Activated CD8-positive, alpha-beta memory T cell treated with anti-CD3 and anti-CD28 coated beads for 48 hours (primary cell): Measurements from ENCODE around the gene PPP1R14C.
"Not testable (repeated sequence)": the region's sequence is repeated elsewhere in the genome, so short reads cannot be mapped to it uniquely, and the experiment has no call there.

Experiments
- DNase-seq, 3 experiments: peaks; one replicate each; pipeline ENCODE4 v3.0.0-alpha.2; 2020; ENCODE audit warnings: low read depth in 2 of 3, low spot score in 2 of 3

The PPP1R14C gene

DNA sequence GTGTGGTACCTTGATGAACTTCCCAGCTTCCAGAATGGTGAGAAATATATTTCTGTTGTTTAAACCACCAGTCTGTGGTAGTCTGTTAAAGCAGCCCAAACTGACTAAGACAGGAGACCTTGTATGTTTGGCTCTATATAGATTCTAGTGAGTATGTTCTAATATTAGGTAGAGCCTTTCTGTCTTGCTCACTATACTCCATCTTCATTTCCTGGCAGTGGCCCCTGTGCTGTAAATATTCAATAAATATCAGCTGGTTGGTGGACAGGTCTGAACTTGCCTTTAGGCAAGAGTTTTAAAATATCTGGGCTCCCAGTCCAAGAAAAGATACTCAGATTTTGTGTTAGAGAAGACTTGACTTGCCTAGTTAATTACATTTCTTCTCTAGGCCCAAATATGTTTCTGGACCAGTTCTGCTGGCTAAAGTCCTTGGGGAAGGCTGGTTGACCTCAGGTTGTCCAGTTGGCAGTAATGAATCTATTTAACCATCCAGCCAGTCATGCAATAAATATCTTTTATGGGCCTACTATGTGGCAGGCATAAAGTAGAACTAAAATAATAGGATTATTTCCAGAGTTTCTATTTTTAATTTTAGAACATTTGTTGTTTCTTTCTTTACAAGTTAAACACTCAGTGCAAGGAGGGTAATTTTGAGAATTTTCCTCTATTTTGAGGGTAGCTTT is 22.3 kb downstream of the PPP1R14C start:
- DNase-seq: no peak

DNA sequence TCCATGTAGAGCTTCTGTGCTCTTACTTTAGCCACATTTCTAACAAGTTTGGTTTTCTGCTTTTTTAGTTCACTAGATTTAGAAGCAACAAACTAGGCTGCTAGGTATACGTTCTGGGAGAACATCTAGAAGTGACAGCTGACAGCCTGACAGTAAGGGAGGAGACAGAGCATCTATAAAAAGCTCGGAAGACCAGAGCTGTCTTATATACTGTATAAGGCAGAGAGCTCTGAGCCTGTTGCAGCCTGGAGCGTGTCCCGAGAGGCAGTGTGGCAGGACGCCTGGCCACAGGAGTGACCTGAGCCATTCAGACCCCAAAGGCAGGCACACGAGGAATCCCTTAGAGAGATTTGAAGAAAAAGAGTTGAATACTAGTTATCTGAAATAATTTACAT is 24.6 kb downstream of the PPP1R14C start:
- no peak for DNase-seq

DNA sequence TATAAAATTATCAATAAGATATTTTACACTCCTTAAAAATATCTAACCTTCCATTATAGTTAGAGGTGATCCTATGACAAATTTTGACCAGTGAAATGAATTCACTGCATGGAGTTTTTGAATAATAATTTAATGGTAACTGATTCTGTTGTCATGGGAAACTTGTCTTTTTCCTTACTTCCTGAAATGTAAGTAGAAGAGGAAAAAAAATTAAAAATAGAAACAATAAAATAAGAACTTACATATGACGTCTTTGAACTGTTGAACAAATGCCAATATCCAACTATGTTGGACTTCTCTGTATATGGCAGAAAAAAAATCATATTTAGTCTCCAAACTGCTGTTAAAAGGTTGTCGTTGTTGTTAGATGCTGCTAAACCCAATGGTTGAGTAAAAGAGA is 26.3 kb downstream of the PPP1R14C start:
- DNase-seq: no peak

DNA sequence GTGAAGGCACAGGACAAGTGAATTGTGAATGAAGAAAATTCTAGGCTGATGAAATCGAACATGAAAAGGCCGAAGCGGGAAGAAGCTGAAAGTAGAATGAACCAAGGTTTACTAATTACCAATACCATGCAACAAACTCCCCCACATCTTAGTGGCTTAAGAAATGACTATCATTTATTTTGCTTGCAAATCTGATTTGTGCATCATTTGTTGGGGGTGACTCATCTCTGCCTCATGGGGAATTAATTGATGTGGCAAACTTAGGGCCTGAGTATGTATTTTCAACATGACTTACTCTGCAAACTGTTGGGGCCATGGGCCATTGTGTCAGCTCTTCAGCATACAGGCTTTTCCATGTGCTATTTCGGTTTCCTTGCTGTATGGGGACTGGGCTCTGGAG is 26.8 kb downstream of the PPP1R14C start:
- DNase-seq: peak in 1 of 3 experiments; percentile 14

DNA sequence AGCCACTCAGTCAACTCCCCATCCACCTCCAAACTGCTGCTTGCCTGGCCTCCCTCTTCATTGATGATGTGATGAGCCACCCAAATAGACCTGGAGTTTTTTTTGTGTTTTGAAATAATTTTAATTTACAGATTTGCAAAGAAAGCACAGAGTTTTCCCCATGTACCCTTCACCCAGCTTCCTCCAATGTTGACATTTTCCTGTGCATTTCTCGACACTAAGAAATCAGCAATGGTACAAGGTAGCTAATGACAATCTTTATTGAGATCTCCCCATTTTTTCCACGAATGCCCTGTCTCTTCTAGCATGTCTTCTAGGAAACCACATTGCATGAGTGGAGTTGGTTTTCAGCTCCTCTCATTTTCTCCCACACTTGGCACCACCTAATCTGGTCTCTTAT is 30.1 kb downstream of the PPP1R14C start:
- DNase-seq: no peak

DNA sequence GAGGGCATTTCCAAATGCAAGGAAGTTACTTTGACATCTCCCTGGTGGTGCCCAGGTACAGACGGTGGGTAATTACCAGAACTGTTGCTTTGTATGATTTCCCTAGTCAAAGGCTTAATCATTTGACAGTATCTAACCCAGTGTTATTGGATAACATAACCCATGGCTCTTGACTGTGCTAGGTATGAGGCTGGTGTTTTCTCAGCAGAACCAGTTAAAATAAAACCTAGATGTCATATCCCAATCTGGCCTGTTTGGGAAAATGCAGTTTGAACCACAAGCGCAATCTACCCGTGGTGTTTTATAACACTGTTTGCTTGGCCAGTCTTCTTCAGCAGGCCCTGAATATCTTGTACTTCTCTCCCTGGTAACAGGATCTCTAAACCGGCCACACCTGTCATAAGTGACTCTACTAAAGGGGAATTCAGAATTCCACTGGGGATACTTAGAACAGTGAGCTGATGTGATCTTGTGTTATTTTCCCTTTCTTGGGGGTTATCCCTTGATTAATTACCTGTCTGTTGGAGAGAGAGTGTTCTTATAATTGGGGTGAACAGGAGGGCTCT is 32.8 kb downstream of the PPP1R14C start:
- no peak for DNase-seq

DNA sequence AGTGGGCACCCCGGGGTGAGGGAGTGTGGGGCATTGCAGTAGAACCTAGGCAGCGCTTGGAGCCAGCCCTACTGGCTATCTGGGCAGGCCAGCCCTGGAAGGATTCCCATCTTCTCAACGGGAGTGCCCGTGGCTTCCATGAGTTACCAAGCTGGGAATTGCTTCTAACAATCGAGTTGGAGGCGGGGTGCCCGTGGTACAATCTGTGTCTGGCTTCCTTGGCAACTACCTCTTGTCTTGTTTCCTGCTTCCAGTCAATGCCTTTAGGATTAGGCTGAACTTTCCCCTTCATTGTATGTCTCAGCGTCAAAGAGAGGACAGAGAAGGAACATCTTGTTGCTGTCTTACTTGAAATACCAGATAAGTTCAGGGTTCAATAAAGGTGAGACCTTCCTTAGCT is 33.3 kb downstream of the PPP1R14C start:
- DNase-seq: no peak

DNA sequence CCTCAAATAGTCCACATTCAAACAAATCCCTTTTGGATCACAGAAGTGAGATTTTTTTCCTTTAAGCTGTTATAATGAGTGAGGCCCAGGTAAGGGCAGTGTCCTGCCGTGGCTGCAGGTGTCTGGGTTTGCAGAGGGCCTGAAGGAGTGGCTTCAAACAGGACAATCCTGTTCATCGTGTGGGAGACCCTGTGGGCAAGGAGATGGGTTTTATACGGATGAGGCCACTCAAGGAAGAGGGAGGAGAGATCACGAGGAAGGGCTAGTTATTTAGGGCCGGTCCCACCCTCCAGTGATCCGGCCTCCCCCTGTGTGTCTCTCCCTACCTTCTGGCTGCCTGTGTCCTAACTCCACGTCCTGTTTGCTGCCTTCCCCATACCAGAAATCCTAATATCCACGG is 33.8 kb downstream of the PPP1R14C start:
- DNase-seq: no peak

DNA sequence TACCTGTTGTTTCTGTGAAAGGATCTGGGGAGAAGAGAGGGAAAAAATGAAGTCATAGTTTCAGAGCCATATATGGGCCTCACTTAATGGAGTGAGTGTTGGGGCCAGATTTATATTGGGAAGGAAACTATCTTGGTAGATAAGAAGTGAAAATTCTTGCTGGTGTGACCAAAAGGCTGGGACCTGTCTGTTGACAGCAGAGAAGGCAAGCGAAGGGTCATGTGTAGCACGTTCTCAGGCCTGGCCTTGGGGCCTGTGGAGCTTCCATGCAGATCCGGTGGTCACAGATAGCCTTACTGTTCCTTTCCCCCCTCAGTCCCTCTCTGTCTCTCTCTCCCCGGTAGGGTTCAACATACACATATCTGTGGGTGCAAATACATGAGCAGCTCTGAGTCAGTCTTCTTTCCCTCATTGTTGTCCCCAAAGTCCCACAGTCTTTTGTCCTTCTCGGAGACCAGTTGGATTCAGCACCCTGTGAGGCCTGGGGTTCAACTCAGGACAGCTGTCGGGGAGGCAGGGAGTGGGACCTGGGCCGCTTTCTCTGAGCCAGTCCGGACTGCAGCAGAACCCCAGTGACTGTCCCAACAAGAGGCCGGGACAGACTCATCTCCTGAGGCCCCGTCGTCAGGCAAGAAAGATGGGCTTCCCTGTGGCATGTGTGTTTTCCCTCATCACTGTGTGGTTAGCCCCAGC is 34.6 kb downstream of the PPP1R14C start:
- DNase-seq: no peak

DNA sequence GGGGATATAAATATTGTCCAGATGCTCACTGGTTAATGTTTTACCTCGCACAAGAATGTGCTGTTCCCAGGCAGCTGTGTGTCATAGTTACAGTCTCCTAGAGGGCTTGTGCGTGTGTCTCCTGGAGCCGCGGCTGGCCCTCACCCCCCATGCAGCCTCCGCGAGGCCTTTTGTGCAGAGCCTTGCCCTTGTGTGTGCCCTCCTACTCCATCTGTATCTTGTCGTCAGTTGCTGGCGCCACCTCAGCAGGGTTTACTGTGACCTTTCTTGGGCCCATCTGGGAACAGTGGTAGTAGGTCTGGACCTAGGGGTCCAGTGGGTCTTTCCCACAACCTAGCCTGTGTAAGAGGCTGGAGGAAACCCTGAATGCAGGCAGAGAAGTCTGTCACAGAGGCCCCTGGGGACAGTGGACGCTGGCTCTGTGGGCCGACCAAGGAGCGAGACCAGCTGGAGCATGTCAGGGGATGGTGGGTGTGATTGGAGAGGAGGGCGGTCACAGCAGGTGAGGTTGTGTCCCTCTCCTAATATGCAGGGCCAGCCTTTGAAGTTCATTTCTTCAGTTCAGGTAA is 35.2 kb downstream of the PPP1R14C start:
- DNase-seq: no peak

DNA sequence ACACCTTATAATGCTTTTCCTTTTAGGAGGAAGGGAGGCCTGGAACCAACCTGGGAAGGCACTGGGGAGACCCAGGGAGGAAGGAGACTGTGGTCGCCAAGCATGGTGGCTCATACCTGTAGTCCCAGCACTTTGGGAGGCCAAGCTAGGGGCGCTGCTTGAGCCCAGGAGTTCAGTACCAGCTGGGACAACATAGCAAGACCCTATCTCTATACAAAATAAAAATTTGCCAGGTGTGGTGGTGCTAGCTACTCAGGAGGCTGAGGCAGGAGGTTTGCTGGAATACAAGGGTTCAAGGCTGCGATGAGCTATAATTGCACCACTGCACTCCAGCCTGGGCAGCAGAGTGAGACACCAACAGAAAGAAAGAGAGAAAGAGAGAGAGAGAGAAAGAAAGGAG is 36.2 kb downstream of the PPP1R14C start:
- no peak for DNase-seq

DNA sequence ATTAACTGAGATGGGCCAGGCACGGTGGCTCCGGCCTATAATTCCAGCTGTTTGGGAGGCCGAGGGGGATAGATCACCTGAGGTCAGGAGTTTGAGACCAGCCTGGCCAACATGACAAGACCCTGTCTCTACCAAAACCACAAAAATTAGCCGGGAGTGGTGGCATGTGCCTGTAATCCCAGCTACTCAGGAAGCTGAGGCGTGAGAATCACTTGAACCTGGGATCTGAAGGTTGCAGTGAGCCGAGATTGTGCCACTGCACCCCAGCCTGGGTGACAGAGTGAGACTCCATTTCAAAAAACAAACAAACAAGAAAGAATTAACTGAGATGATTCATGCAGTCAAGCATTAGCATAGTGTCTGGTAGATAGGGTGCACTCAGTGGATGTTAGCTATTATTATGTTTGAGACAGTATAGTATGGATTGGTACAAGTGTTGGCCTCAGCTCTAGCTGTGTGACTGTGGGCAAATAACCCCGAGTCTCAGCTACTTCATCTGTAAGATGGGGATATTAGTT is 37.1 kb downstream of the PPP1R14C start:
- not testable (repeated sequence) for DNase-seq

DNA sequence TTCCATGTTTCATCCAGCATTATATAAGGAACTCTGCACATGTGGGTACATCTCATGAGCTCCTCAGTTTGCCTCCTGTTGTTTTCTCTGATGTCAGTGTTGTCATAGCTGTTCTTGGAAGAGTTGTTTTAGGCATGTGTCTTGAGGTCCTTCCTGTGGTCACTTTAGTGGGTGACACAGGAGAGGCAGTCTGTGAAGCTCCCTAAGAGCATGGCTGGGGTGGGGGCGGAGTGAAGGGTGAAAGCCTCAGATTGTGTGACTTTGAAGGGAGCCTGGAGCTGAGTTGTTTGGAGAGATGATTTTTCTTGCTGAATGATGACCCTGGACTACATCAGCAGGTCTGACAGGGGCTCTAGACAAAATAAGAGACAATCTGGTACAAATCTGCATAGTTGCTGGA is 37.7 kb downstream of the PPP1R14C start:
- no peak for DNase-seq

DNA sequence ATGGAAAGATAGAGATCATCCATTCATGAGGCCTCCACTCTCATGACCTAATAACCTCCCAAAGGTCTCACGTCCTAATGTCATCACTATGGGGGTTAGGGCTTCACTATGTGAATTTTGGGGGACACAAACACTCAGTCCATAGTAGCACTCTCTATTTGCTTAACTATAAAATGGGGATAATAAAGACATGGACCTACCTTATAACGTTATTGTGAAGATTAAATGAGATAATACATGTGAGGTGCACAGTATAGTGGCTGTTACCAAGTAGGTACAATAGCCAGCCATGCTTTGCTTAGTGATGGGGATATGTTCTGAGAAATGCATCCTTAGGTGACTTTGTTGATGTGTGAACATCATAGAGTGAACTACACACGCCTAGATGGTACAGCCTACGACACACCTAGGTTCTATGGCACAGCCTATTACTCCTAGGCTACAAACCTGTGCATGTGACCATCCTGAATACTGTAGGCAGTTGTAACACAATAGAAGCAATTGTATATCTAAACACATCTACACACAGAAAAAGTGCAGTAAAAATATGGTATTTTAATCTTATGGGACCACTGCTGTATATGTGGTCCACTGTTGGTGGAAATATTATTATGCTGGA is 39.7 kb downstream of the PPP1R14C start:
- DNase-seq: no peak

DNA sequence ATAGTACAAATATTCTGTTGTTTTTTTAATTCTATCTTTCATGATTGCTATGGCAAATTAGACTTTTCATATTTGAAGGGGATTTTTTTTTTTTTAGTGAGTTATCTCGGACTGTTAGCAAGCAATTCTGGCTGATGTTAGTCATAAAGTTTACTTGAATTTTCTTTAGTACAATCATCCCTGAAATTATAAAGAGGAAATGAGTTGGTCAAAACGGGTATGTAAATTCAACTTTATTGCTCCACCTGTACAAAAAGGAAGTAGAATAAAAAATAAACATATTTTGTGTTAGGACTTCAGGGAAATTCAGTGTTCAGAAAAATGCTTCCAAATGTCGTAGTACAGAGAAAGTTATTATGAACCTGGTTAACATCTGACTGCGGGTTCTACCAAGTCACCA is 40.3 kb downstream of the PPP1R14C start:
- DNase-seq: no peak

DNA sequence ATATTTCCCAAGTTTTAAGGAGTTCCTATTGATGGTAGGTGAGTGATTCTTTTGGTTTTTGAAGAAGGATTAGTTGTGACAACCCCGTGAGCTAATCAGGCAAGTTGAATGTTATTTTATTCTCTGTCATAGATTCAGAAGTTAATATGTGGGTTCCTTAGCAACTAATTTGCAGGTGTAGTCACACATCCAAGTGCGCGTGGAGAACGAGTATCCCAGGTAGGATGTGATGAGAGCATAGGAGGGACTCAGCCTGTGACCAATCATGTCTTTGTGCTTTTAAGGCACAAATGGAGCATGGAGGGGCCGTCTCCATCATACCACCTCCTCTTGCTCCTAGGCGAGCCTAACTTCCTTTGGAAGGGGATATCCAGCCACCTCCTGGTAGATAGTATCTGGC is 41.1 kb downstream of the PPP1R14C start:
- DNase-seq: no peak

DNA sequence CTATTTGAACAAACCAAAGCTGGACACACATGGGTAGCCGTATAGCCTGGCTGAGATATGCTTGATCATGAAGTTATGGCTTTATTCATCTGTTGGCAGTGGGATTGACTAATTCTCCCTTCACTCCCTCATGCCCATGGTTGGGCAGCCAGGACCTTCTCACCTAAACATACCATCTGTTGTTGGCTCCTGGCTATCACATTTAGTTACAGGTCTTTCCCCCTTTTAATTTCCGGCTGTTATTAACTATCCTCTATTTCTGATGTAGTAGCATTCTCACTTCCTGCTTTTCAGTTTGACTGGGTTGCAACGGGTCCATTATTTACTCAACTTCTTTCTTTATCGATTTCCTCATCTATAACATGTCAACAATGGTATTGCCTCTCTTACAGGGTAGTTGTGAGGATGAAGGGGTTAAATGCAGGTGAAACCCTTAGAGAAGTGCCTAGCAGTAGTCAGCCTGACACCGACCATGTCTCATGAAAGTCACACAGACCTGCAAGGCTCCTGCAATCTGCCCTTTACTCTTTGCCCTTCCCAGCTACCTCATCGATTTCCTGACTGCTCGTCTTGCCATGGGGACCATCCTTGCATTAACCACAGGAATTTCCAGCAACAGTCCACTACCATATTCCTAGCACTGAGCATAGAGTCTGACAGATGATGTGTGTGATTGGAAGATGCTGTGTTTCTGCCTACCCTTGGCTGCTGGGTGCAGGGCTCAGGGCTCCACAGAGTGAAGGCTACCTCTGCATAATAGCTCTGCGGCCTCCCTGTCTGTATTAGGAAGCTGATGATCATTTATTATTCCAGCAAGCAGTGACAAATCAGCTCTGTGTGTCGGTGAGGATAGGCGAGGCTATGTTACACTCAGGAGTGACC is 42.2 kb downstream of the PPP1R14C start:
- DNase-seq: no peak

DNA sequence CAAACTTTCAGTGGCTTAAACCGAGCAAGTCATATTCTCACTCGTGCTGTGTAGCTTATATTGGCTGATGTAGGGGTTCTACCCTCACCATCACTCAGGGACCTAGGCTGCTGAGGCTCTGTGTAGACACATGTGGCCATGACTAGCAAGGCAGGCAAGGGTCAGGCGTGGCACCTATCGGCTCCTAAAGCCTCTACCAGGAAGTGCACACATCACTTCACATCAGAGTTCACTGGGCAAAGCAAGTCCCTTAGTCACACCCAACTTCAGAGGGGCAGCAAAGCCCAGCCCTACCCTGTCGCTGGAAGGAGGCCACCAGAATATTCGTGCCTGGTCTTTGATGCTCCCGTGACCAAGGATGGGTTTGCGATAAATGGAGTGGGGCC is 42.9 kb downstream of the PPP1R14C start:
- DNase-seq: no peak

DNA sequence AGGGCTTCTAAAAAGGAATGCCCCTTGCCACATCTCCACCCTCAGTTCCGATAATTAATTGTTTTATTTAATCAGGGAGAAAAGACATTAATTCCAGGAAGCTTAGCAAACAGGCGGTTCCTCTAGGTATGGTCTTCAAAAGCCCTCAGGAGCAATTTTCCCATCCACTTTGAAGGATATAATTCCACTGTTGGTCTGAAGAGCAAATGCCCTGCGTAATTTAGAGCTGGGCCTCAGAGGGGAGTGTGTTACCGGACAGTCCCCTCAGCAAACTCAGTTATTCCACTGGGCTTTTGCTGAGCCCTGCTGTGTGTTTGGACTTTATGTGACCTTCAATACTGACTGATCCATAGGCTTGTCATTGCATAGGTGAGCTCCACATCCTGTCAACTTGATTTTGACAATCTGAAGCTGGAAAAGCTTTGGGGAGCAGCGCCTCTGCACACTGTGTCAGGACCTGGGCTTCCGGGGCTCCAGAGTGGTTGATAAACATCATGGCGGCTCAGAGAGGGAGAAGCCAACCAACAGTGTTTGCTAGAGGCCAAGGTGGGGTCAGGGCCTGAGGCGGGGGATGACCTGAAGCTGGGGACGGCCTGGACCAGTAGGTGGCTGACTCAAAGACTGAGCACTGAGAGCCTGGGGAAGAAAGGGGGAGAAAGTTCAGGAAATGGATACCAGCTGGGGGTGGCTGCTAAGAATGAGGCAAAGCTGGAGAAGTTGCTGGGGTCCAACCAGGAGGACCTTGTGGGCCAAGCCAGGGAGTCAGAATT is 43.5 kb downstream of the PPP1R14C start:
- DNase-seq: no peak

DNA sequence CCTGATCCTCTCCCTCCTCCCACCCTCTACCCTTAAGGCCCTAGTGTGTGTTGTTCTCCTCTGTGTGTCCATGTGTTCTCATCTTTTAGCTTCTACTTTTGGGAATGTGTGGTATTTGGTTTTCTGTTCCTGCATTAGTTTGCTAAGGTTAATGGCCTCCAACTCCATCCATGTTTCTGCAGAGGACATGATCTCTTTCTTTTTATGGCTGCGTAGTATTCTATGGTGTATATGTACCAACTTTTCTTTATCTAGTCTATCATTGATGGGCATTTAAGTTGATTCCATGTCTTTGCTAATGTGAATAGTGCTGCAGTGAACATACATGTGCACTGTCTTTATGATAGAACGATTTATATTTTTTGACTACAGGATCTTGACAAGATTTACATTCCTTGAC is 44.6 kb downstream of the PPP1R14C start:
- not testable (repeated sequence) for DNase-seq
